KOPT-K1 (cell line): Measurements from ENCODE around the gene EIF2B5.
"Not testable (repeated sequence)": the region's sequence is repeated elsewhere in the genome, so short reads cannot be mapped to it uniquely, and the experiment has no call there.

Experiments
- H3K27ac ChIP-seq: fragments of 200-600 bp; sonication (generic); 2 replicates; pipeline ENCODE4 v1.5.1; 2016; ENCODE audit warnings: antibody characterized with exemption, mild to moderate bottlenecking, low read depth, low read length; ENCODE audit not compliant: poor library complexity, severe bottlenecking
- H3K36me3 ChIP-seq: fragments of 200-600 bp; sonication (generic); 2 replicates; pipeline ENCODE4 v1.5.1; 2017; ENCODE audit warnings: antibody characterized with exemption, mild to moderate bottlenecking, low read length, moderate library complexity; ENCODE audit not compliant: insufficient read depth
- H3K9me3 ChIP-seq: fragments of 200-600 bp; sonication (generic); 2 replicates; pipeline ENCODE4 v1.5.1; 2017; ENCODE audit warnings: antibody characterized with exemption, low read length, mild to moderate bottlenecking; ENCODE audit not compliant: insufficient read depth, poor library complexity, severe bottlenecking

EIF2B5 gene

GRCh38 chr3:184158404-184158803 is 23.2 kb downstream of the EIF2B5 start:
- no peak overlapping the region for H3K27ac ChIP-seq
- H3K9me3 ChIP-seq = no peaks in the 10 kb centered on the region
- peaks cover 5% of the 10 kb centered on the region; the same call in 1 of the 2 replicates for H3K36me3 ChIP-seq

GRCh38 chr3:184160456-184160855 is 25.3 kb downstream of the EIF2B5 start:
- peaks cover 25% of the 10 kb centered on the region for H3K36me3 ChIP-seq
- no peaks in the 10 kb centered on the region for H3K9me3 ChIP-seq
- H3K27ac ChIP-seq = no peak overlapping the region

- peaks cover 47% of the 10 kb centered on the region for H3K36me3 ChIP-seq
- H3K27ac ChIP-seq, H3K9me3 ChIP-seq: not testable (repeated sequence)
Observed at GRCh38 chr3:184162571-184163070, 27.5 kb downstream of the EIF2B5 start.

- H3K36me3 ChIP-seq = peaks cover 68% of the 10 kb centered on the region
- no peak overlapping the region for H3K27ac ChIP-seq
- no peaks in the 10 kb centered on the region for H3K9me3 ChIP-seq
Observed at GRCh38 chr3:184164648-184165330, 29.6 kb downstream of the EIF2B5 start.

GRCh38 chr3:184165543-184165942 is 30.4 kb downstream of the EIF2B5 start:
- Histone ChIP-seq H3K36me3 (peaks cover 76% of the 10 kb centered on the region), H3K27ac (no peak overlapping the region)

GRCh38 chr3:184166671-184167070 is 31.5 kb downstream of the EIF2B5 start:
- Histone ChIP-seq H3K9me3 (no peaks in the 10 kb centered on the region), H3K27ac (no peak overlapping the region), H3K36me3 (peaks cover 87% of the 10 kb centered on the region)

More at GRCh38 chr3:184165543-184165942, 30.4 kb downstream of the EIF2B5 start:
- no peaks in the 10 kb centered on the region for H3K9me3 ChIP-seq

GRCh38 chr3:184167786-184168185 is 32.6 kb downstream of the EIF2B5 start:
- peaks cover 98% of the 10 kb centered on the region for H3K36me3 ChIP-seq
- no peaks in the 10 kb centered on the region for H3K9me3 ChIP-seq
- no peak overlapping the region for H3K27ac ChIP-seq

GRCh38 chr3:184168363-184169120 is 33.4 kb downstream of the EIF2B5 start:
- H3K36me3 ChIP-seq = peaks cover 93% of the 10 kb centered on the region

GRCh38 chr3:184169896-184170875 is 35.0 kb downstream of the EIF2B5 start:
- Histone ChIP-seq H3K36me3 (peaks cover 76% of the 10 kb centered on the region), H3K27ac (no peak overlapping the region), H3K9me3 (no peaks in the 10 kb centered on the region)

More at GRCh38 chr3:184168363-184169120, 33.4 kb downstream of the EIF2B5 start:
- H3K27ac ChIP-seq = no peak overlapping the region
- no peaks in the 10 kb centered on the region for H3K9me3 ChIP-seq

- Histone ChIP-seq H3K36me3 (peaks cover 63% of the 10 kb centered on the region), H3K9me3 (no peaks in the 10 kb centered on the region), H3K27ac (no peak overlapping the region)
Observed at GRCh38 chr3:184171562-184171961, 36.4 kb downstream of the EIF2B5 start.

- H3K9me3 ChIP-seq = no peaks in the 10 kb centered on the region
- no peak overlapping the region for H3K27ac ChIP-seq
- peaks cover 63% of the 10 kb centered on the region for H3K36me3 ChIP-seq
Observed at GRCh38 chr3:184172681-184173373, 37.7 kb downstream of the EIF2B5 start.

GRCh38 chr3:184173374-184173722 is 38.2 kb downstream of the EIF2B5 start:
- Histone ChIP-seq H3K9me3 (no peaks in the 10 kb centered on the region), H3K27ac (no peak overlapping the region), H3K36me3 (peaks cover 63% of the 10 kb centered on the region)

GRCh38 chr3:184174284-184174645 is 39.1 kb downstream of the EIF2B5 start:
- peak overlapping the region; percentile 6 for H3K27ac ChIP-seq
- H3K36me3 ChIP-seq = peaks cover 63% of the 10 kb centered on the region
- H3K9me3 ChIP-seq = no peaks in the 10 kb centered on the region
